Mucosa of descending colon (tissue), 3 donors: Measurements from ENCODE around the gene COMMD1. TPM values are rescaled to one million over a fixed set of nuclear protein-coding genes. Genes with fewer than 3 reads are reported as not detected.

Experiments used
- ATAC-seq: fragments of 200-7000 bp; cut with Tn5 transposase; one replicate; pipeline ENCODE4 v1.9.1; 2020; ENCODE audit warnings: mild to moderate bottlenecking, moderate library complexity
- DNase-seq, 3 donors: peaks; one replicate each; pipeline ENCODE4 v3.0.0-alpha.2; 2020
- H3K36me3 ChIP-seq: fragments of 200-600 bp; one replicate; pipeline ENCODE4 v1.8.0; 2021; ENCODE audit warnings: low read depth, mild to moderate bottlenecking
- H3K4me1 ChIP-seq: fragments of 200-600 bp; one replicate; pipeline ENCODE4 v1.8.0; 2021; ENCODE audit warnings: low read depth, mild to moderate bottlenecking
- H3K4me3 ChIP-seq: fragments of 200-600 bp; one replicate; pipeline ENCODE4 v1.8.0; 2021; ENCODE audit warnings: mild to moderate bottlenecking
- H3K9me3 ChIP-seq: fragments of 200-600 bp; one replicate; pipeline ENCODE4 v1.8.0; 2021; ENCODE audit warnings: mild to moderate bottlenecking
- CTCF ChIP-seq: fragments of 200-600 bp; IDR thresholded peaks from one replicate; pipeline ENCODE4 v1.8.0; 2022; ENCODE audit warnings: antibody characterized with exemption, mild to moderate bottlenecking
- intact Hi-C, 2 donors: fragments of 100-400 bp; cut with DNase I in 1 of 2; cut with micrococcal nuclease in 1 of 2; formaldehyde crosslinking; loops; one replicate each; pipeline versions ENCODE4 v1.11.0 to v1.11.1; 2022; cut with DNase I, micrococcal nuclease
- total RNA-seq, 3 donors: library from RNA; stranded (reverse); fragmentation: NEBNext Ultra II Directional in 2 of 3; extraction: Animal tissue kit (Norgen Biotek cat#: 25700) in 2 of 3; gene quantifications; one replicate each; pipeline versions ENCODE4 v1.2.1 to v1.2.4, GENCODE V29; 2021 to 2023
- donor health status: DM: no; HTN: no; CAD: no; lungs with moderate emphysema.
- donor health status: DM: no; HTN: no; CAD: no.
- donor health status: DM: no; HTN: yes; CAD: no.

The COMMD1 gene
- total RNA-seq, 3 donors from 2014 or later = 21.5 to 33.5 (median 24.8) TPM

GRCh38 chr2:62184512-62185230 lies 279.2 kb downstream of the COMMD1 start:
- intact Hi-C loops = no loop called here
- H3K4me1 ChIP-seq = no peaks in the 10 kb centered on the region
- no peak overlapping the region for H3K4me3 ChIP-seq
- ATAC-seq (no peak), DNase-seq (no peak)
- H3K9me3 ChIP-seq = no peaks in the 10 kb centered on the region
- no peak for TF ChIP-seq CTCF
- H3K36me3 ChIP-seq = no peaks in the 10 kb centered on the region

Other genes with a start within 250 kb of the COMMD1 start
- 1 to 10 TPM in 2 of 3 donors, under 1 TPM in 1; 0.78 to 4.4 (median 1.2) TPM for gene FAM161A, start 51.6 kb upstream of the COMMD1 start, total RNA-seq
- gene CCT4, start 17.0 kb upstream of the COMMD1 start, total RNA-seq = 100 to 1,000 TPM in 1 of 3 donors, 10 to 100 TPM in 2; 65.7 to 104 (median 80.4) TPM